Heart right ventricle (tissue), 16 donors: ENCODE results near the gene PRKN. TPM values are rescaled to one million over a fixed set of nuclear protein-coding genes. Genes with fewer than 3 reads are reported as not detected.

ENCODE experiments used
- ATAC-seq, 8 donors: fragments of 200-7000 bp; cut with Tn5 transposase; one replicate each; pipeline ENCODE4 v1.9.1; 2020; ENCODE audit warnings: mild to moderate bottlenecking in 8 of 8, moderate library complexity in 8 of 8, moderate number of reproducible peaks in 1 of 8
- DNase-seq, 2 donors: peaks; one replicate each; pipeline ENCODE4 v3.0.0-alpha.2; 2020
- H3K27ac ChIP-seq, 10 donors: fragments of 200-600 bp; sonication (generic) in 2 of 10; one replicate each; pipeline versions ENCODE4 v1.5.0 to v1.8.0; 2020 to 2022; ENCODE audit warnings: mild to moderate bottlenecking in 3 of 10
- H3K27me3 ChIP-seq, 7 donors: fragments of 200-600 bp; one replicate each; pipeline ENCODE4 v1.8.0; 2021 to 2022; ENCODE audit warnings: mild to moderate bottlenecking in 2 of 7
- H3K36me3 ChIP-seq, 9 donors: fragments of 200-600 bp; sonication (generic) in 1 of 9; one replicate each; pipeline versions ENCODE4 v1.5.0 to v1.8.0; 2020 to 2022; ENCODE audit warnings: mild to moderate bottlenecking in 2 of 9
- H3K4me1 ChIP-seq, 9 donors: fragments of 200-600 bp; sonication (generic) in 1 of 9; one replicate each; pipeline versions ENCODE4 v1.5.0 to v1.8.0; 2020 to 2022; ENCODE audit warnings: mild to moderate bottlenecking in 4 of 9
- H3K4me3 ChIP-seq, 10 donors: fragments of 200-600 bp; sonication (generic) in 2 of 10; one replicate each; pipeline versions ENCODE4 v1.5.0 to v1.8.0; 2020 to 2022; ENCODE audit warnings: mild to moderate bottlenecking in 7 of 10, moderate library complexity in 2 of 10
- H3K9me3 ChIP-seq, 11 donors: fragments of 200-600 bp in 10 of 11; sonication (generic) in 2 of 11; one replicate each; pipeline versions ENCODE4 v1.5.0 to v1.8.0; 2013 to 2022; ENCODE audit warnings: mild to moderate bottlenecking in 2 of 11, control low read depth in 1 of 11, moderate library complexity in 1 of 11
- CTCF ChIP-seq, 9 donors: fragments of 200-600 bp; sonication (generic) in 2 of 9; IDR thresholded peaks; one replicate each; pipeline versions ENCODE4 v1.5.0 to v1.8.0; 2021 to 2022; ENCODE audit warnings: antibody characterized with exemption in 9 of 9, mild to moderate bottlenecking in 5 of 9, moderate library complexity in 1 of 9
- WGBS, 2 donors: extraction: QIAGEN DNeasy Blood & Tissue Kit; methylation state at CpG; one replicate each; pipeline ENCODE4 v1.1.7; 2013; ENCODE audit warnings: inconsistent platforms in 1 of 2; 5-methylcytosine and 5-hydroxymethylcytosine counted together
- intact Hi-C, 10 donors: fragments of 100-400 bp; cut with DNase I; formaldehyde crosslinking; loops; one replicate each; pipeline versions ENCODE4 v1.11.1 to v1.14.2; 2022
- polyA plus RNA-seq, 2 donors: library from polyadenylated mRNA; stranded (reverse); fragments of 200-250 nt; gene quantifications; one replicate each; pipeline ENCODE4 v1.2.3, GENCODE V29; 2013
- total RNA-seq, 10 donors: library from RNA; stranded (reverse); fragmentation: NEBNext Ultra II Directional in 3 of 10; extraction: Animal tissue kit (Norgen Biotek cat#: 25700) in 3 of 10; gene quantifications; one replicate each; pipeline versions ENCODE4 v1.2.1 to v1.2.4, GENCODE V29; 2021 to 2023
- donor health status: Arrhythmogenic right ventricular cardiomyopathy.
- donor health status: ischemic (EF 13 %, LVEDD 7.1; RV severe dilation, severe dysfunction).
- donor health status: healthy with polysubstance abuse.
- donor health status: DM: no; HTN: yes; CAD: no.
- donor health status: DM: no; HTN: no; CAD: no.
- donor health status: ischemic (EF 25% LVEDD 6.9; RV normal size, moderate dysfunction).
- donor health status: ischemic (EF 25% LVEDD 5.7; RV mildly dilated, moderate dysfunction).
- donor health status: healthy.
- donor health status: DM: yes; HTN: yes; CAD: no.
- donor health status: Ischemic cardiomyopathy.
- donor health status: ischemic (EF 35%, LVEDD 5.7; RV mildly dilated, moderate dysfunction).
- donor health status: nonischemic (EF 11% LVEDD 7.7; RV severe dilation, severe dysfunction).
- donor health status: DM: yes; HTN: yes; CAD: no.
- donor health status: PGD.
- donor health status: ischemic (EF 29% LVEDD 5.4; RV normal size, mild dysfunction).
- donor health status: nonischemic (EF 23%, LVEDD 6.1; RV moderate dilation, normal function).

PRKN gene
- total and polyA plus RNA-seq, 12 donors = 2.3 to 27.7 (median 26.3) TPM

- intact Hi-C loops = no loop called here
- Histone ChIP-seq H3K9me3 (peaks cover 0 to 10% (median 0%) of the 10 kb centered on the region in 11 donors), H3K36me3 (no peaks in the 10 kb centered on the region), H3K4me3 (no peak overlapping the region), H3K4me1 (peaks cover 4 to 33% (median 18%) of the 10 kb centered on the region in 9 donors), H3K27me3 (no peaks in the 10 kb centered on the region), H3K27ac (no peak overlapping the region)
- ATAC-seq (peak in 4 of 8 donors; percentile 34 to 50 (median 48)), DNase-seq (peak in 1 of 2 donors; percentile 17)
- WGBS, 2 donors = 50 to 70% methylated on average over 8 of the region's 8 CpGs
- no peak for TF ChIP-seq CTCF (IDR thresholded peaks at IDR 0.05)
Measured at GRCh38 chr6:162226803-162227202, 500.8 kb downstream of the PRKN start.

GRCh38 chr6:162222521-162222920 is 505.0 kb downstream of the PRKN start:
- intact Hi-C loops = no loop called here
- no peak for DNase-seq
- 89 to 91% methylated on average over 5 of the region's 5 CpGs for WGBS, 2 donors
- Histone ChIP-seq H3K27ac (no peak overlapping the region), H3K9me3 (peaks cover 0 to 10% (median 0%) of the 10 kb centered on the region in 11 donors), H3K4me3 (no peak overlapping the region), H3K27me3 (no peaks in the 10 kb centered on the region), H3K4me1 (peaks cover 0 to 10% (median 0%) of the 10 kb centered on the region in 9 donors), H3K36me3 (no peaks in the 10 kb centered on the region)
- ATAC-seq = no peak
- no peak for TF ChIP-seq CTCF (IDR thresholded peaks at IDR 0.05)

GRCh38 chr6:162220876-162221275 is 506.7 kb downstream of the PRKN start:
- Histone ChIP-seq H3K36me3 (no peaks in the 10 kb centered on the region), H3K27ac (no peak overlapping the region), H3K27me3 (no peaks in the 10 kb centered on the region), H3K4me1 (no peaks in the 10 kb centered on the region), H3K4me3 (no peak overlapping the region), H3K9me3 (peaks cover 0 to 10% (median 0%) of the 10 kb centered on the region in 11 donors)
- TF ChIP-seq CTCF (IDR thresholded peaks at IDR 0.05) = no peak
- no peak for ATAC-seq
- intact Hi-C loops = no loop called here
- 95 to 97% methylated on average over 4 of the region's 4 CpGs for WGBS, 2 donors
- DNase-seq = no peak

GRCh38 chr6:162219266-162219665 is 508.3 kb downstream of the PRKN start:
- no peaks in the 10 kb centered on the region for H3K9me3 ChIP-seq
- H3K4me3 ChIP-seq = no peak overlapping the region
- no peak for TF ChIP-seq CTCF (IDR thresholded peaks at IDR 0.05)
- intact Hi-C loops = no loop called here
- DNase-seq (no peak), ATAC-seq (no peak)
- no peaks in the 10 kb centered on the region for H3K27me3 ChIP-seq
- H3K4me1 ChIP-seq = peaks cover 0 to 6% (median 0%) of the 10 kb centered on the region in 9 donors
- no peaks in the 10 kb centered on the region for H3K36me3 ChIP-seq
- H3K27ac ChIP-seq = no peak overlapping the region
- WGBS, 2 donors = 89 to 93% methylated on average over 4 of the region's 4 CpGs
